Central memory CD4-positive, alpha-beta T cell (primary cell): ENCODE data around the gene ACRBP.
A peak's percentile ranks its signal among the peaks of the same experiment; 100 is the strongest.
"Not testable (repeated sequence)": the region's sequence is repeated elsewhere in the genome, so short reads cannot be mapped to it uniquely, and the experiment has no call there.

Experiments
- DNase-seq: peaks from one replicate; pipeline ENCODE4 v3.0.0; 2022

ACRBP gene

DNA sequence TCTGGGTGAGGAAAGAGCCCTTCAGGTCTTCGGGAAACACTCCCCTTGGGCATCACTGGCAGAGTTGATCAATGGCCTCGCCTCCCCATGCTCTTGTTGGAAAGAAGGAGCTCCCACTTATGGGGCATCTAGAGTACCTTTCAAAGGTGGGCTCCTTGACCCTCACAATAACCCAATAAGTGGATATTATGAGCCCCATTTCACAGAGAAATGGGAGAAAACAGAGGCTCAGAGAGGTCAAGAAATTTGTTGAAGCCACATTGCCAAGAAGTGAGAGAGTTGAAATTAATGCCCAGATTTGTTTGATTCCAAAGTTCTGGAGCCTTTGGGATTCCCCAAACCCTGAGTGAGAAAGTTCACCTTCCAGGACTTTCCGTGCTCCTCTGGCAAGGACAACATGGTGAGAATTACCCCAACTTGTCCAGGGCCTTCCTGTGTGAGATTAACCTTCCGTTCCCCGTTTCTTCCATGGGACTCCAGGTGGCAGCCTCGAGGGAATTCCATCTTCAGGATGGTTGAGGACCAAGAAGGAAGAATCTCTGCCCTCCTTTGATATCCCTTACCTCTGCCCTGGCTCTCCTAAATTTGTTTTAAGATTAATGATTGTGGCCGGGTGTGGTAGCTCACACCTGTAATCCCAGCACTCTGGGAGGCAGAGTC is 32.6 kb downstream of the ACRBP start:
- DNase-seq: no peak

DNA sequence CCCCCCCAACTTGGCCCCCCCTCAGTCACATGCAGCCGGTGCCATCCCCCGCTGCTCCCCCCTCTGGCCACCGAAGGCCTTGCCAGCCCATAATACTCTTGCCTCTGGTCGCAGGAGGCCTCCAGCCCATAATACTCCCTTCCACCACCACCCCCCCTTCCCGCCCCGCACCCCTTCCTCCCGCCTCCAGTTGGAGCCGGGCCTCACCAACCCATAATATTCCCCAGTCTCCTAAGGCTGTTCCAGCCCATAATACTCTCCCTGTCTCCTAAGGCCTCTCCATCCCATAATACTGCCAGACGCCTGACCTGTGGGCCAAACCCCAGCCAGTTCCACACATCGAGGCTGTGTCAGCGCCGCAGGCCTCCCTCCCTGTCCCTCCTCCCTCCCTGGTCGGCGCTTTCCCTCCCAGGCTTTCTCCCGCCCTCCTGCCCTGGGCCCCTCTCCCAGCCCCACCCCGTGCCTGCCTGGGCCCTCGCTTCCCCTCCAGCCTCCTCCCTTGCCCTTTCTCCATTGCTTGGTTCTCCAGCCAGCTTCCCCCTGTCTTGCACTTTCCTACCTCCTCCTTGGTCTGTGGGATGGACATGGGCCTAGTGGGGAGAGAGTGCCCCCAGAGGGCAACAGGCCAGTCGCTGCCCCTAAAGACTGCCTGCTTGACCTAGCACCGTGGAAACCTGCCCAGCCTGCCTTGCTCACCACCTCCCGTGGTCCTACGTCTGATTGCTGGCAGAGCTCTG is 33.3 kb downstream of the ACRBP start:
- DNase-seq: peak; percentile 41

DNA sequence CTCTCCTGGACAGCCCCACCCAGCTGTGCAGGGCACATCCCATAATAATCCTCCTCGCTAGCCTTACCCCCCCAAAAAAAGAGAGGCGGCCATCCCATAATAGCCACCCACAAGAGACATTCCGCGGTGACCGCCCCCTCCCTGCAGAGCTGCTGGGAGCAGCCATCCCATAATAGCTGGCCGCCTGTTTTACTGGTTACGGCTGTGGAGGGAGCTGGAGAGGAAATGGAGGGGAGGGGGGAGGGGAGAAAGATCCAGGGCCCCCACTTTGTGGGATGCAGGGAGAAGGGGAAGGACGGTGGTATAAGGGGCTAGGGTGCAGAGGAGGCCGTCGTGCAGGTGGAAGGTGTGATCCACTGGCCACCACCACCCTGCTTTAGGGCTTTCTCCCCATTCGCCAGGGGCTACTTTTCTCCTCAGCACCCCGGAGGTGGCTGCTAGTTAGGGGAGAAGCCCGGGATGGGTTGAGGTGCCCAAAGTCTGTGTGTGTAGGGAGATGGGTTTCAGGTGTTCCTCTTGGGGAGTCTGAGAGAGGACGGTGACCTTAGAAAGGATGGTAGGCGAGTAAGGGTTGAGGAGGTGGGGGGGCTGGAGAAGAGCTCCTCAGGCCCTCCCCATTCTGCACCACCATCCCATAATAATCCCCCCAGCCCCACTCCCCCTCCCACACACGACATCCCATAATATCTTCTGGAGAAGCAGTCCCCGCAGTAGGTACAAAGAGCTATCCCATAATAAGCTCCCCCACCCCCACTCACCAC is 34.0 kb downstream of the ACRBP start:
- no peak for DNase-seq

DNA sequence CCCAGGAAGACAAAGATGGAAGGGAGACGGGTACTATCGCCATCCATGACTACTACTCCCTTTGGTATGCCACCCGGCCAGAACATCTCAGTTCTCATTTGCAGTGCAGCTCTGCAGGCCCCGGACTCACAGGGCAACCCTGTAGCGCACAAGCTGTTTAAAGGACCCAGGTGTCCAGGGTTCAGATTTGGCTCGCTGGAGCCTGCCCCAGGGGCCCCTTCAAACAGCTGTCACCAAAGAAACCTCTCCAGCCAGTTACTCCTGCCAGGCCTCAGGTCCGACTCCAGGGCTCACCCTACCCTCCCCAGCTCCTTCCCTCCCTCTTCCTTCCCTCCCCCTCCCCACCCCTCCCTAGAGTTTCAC is 34.6 kb downstream of the ACRBP start:
- DNase-seq: no peak

- peak; percentile 45 for DNase-seq
Measured at GRCh38 chr12:6612247-6612646, 35.0 kb downstream of the ACRBP start.

DNA sequence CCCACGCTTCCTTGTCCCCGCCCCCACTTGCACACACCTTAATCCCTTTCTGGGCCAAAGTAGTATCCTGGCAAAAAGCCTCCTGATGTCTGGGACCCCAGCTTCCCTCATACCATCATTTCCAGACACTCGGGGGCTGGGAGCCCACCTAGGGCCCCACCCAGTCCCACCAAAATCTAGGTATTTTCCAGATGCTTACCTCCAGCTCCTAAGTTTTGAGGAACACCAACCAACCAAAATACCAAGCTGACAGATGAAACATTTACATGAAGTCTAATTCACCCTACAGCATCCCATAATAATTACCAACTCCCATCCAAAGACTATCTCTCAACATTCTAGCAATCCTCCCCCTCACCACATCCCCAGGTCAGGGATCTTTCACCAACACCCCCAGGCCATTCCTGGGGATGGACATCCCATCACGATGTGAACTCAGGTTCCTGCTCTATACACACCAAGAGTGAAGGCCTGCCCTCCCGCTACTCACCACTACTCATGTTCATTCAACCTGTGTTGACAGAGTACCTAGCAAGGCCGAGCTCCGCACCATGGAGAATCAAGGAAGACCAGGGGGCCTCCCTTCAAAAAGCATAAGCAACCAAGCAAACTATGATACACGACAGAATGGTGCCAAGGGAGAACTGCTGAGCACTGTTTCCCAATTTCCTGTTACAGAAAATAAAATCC is 38.5 kb downstream of the ACRBP start:
- DNase-seq: peak; percentile 36

DNA sequence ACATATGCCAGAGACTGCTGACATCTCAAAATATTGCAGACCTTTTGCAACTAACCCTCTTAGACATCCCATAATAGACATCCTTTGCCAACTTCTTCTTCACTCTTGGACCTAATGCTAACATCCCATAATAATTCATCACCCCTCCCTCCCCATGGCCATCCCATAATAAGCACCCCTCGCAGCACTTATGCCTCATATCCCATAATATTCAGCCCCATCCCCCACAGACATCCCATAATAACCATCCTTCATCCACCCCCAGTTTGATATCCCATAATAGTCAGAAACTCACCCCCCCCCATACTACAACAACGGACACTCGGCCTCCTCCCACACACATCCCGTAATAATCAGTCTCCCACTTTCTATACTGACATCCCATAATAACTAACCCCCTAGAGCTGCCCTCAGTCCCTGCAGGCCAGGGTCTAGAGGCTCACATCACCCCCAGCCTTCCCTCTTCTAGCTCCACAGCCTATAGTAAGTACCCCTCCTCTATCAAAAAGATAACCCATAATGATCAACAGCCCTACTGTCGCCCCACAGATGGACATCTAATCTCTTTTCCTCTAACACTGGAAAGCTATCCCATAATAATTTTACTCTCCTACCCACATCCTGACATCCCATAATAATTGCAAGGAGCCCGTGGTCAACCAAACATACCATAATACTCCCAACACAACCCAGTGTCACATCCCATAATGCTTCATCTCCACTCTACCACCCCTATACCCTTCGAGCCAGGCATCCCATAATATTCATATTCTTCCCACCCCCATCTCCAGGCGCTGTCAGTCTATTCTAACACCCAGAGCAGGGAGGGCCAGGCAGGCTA is 39.3 kb downstream of the ACRBP start:
- DNase-seq: peak; percentile 79

DNA sequence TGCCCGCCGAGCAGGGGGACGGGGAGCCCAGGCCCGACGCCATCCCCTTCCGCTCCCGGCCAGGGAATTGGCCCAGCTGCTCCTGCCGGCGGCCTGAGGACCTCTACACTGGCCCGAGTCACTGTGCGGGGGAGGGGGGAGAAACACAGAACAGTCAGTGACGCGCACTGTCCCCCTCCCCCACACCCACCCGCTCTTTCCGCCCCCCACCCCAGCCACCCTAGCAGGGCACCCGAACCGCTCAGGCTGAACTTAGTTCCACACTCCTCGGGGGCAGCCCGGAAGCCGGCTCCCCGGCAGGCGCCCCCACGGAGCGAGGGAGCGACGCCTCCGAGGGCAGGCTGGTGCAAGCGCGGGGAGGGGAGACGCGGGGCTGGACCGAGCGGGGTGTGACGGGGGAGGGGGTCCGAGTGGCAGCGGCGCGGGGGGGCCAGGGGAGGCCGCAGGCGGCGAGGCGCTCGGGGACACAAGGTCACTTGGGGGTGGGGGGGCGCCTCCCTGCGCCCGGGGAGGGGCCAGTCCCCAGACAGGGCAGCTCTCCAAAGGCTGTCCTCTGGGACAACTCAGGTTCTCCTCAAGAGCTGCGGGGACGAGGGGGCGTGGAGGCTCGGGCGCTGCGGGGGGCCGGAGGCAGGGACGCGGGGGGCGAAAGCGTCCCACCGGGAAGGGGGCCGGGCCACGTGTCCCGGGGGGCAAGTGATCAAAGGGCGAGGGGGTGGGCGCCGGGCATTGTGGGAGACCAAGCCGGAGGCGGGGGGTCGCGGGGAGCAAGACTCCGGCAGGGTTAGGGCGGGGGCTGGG is 40.7 kb downstream of the ACRBP start:
- DNase-seq: peak; percentile 57

- DNase-seq: peak; percentile 57
Measured at GRCh38 chr12:6605421-6606330, 41.6 kb downstream of the ACRBP start.

DNA sequence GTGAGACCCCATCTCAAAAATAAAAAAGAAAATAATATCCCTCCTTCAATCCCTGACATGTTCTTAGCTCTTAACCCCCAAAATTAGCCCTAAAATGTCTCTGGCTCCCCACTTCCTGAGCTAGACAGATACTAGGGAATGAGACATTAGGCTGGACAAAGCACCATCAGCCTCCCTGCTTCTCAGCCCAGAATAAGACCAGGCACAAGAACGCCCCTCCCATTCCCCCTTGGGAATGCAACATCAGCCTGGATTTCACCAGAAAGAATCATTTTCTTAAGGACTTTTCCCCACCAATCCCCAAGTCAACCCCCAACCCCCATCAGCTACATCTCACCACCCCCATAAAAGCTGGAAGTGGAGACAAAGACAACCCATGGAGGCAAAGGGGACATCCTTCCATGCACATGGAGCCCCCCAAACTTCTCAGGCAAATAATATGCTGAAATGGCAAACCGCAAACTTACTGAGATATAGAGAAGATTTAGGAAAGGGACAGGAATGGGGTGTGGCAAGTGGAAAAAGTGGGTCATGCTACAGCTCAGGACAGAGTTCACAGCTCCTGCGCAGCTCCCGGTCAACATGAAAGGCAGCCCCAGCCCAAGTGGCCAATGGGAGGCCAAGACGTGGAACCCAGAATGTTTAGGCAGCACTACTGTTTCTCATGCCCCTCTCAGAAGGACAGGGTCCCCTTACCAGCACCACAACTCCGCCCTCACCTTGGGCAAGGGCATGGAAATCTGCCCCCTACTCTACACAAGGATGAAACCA is 42.8 kb downstream of the ACRBP start:
- no peak for DNase-seq

DNA sequence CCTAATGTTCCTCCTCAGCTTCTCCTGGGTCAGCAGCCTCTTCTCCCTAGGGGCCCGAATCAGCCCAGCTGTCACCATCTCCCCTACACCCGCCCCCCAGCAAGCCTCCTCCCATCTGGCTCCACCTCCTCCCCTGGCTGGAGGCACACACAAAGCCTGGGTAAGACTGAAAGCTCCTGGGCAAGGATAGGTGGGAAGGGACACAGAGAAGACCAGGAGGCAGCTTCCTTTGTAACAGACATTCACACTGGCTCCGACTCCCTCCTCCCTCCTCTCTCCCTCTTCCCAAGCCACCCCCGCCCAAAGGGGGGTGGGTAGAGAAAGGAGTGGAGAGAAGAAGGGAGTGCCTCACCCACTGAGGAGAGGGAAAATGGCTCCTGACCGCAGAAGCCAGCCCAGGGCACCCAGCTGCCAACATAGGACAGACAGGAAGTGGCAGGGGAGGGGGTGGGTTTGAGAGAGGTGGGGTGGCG is 44.1 kb downstream of the ACRBP start:
- peak; percentile 49 for DNase-seq

GRCh38 chr12:6602526-6602925 is 44.7 kb downstream of the ACRBP start:
- no peak for DNase-seq

DNA sequence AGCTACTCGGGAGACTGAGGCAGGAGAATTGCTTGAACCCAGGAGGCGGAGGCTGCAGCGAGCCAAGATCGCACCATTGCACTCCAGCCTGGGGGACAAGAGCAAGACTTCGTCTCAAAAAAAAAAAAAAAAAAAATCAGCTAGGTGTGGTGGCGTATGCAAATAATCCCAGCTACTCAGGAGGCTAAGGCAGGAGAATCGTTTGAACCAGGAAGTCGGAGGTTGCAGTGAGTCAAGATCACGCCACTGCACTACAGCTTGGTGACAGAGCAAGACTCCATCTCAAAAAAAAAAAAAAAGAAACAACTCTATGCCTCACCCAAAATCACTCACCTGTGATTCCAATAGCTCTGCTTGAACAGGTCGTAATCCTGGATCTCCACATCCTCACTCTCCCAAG is 51.6 kb downstream of the ACRBP start:
- not testable (repeated sequence) for DNase-seq

GRCh38 chr12:6592087-6592486 is 55.1 kb downstream of the ACRBP start:
- DNase-seq: no peak
